SKM-1 treated with dmso at 0.1 percent for 144 hours (cell line): Measurements from ENCODE around the gene VAV2.

Experiments
- DNase-seq: peaks from one replicate; lab custom pipeline; 2025; ENCODE audit not compliant: unreplicated experiment; lab: John Stamatoyannopoulos, UW

The VAV2 gene

GRCh38 chr9:133982971-133983720 lies 9.0 kb downstream of the VAV2 start:
- DNase-seq, result no peak

- DNase-seq, result no peak
Measured at GRCh38 chr9:133981958-133982681, 10.0 kb downstream of the VAV2 start.

- no peak for DNase-seq
Measured at GRCh38 chr9:133981589-133981957, 10.6 kb downstream of the VAV2 start.

GRCh38 chr9:133980864-133981588 lies 11.1 kb downstream of the VAV2 start:
- no peak for DNase-seq

- no peak for DNase-seq
Measured at GRCh38 chr9:133979921-133980863, 11.9 kb downstream of the VAV2 start.

- DNase-seq, result no peak
Measured at GRCh38 chr9:133979273-133979920, 12.7 kb downstream of the VAV2 start.

GRCh38 chr9:133978899-133979272 lies 13.2 kb downstream of the VAV2 start:
- DNase-seq, result no peak

GRCh38 chr9:133978226-133978898 lies 13.8 kb downstream of the VAV2 start:
- DNase-seq, result no peak

GRCh38 chr9:133977421-133978201 lies 14.5 kb downstream of the VAV2 start:
- no peak for DNase-seq

GRCh38 chr9:133976887-133977286 lies 15.2 kb downstream of the VAV2 start:
- DNase-seq, result no peak

GRCh38 chr9:133976191-133976861 lies 15.8 kb downstream of the VAV2 start:
- DNase-seq, result no peak

GRCh38 chr9:133975511-133975910 lies 16.6 kb downstream of the VAV2 start:
- no peak for DNase-seq

GRCh38 chr9:133974631-133975341 lies 17.3 kb downstream of the VAV2 start:
- DNase-seq, result no peak

- DNase-seq, result no peak
Measured at GRCh38 chr9:133973791-133974630, 18.1 kb downstream of the VAV2 start.

- DNase-seq, result no peak
Measured at GRCh38 chr9:133973111-133973790, 18.9 kb downstream of the VAV2 start.
